HG02870 (cell line): Measurements from ENCODE around the gene NEFH.

ENCODE experiments used
- ATAC-seq: cut with Tn5 transposase; IDR thresholded peaks from one replicate; pipeline ENCODE4 v1.9.1; 2021; ENCODE audit warnings: mild to moderate bottlenecking, moderate library complexity; ENCODE audit not compliant: unreplicated experiment

The NEFH gene

DNA sequence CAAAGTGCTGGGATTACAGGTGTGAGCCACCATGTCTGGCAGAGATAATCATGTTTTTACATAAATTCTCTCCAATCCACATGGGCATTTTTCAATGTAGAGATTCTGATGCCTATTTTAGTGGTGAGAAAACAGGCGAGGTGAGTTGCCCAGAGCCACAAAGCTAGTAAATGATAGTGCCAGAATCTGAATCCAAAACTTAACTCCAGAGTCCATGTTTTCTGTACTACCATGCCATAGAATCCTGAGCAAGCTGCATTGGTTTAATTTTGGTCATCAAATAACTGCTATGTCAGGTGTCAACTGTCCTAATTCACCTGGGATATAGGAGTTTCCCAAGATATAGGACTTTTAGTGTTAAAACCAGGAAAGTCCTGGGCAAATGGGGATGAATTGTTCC is 13.6 kb downstream of the NEFH start:
- ATAC-seq: no peak

DNA sequence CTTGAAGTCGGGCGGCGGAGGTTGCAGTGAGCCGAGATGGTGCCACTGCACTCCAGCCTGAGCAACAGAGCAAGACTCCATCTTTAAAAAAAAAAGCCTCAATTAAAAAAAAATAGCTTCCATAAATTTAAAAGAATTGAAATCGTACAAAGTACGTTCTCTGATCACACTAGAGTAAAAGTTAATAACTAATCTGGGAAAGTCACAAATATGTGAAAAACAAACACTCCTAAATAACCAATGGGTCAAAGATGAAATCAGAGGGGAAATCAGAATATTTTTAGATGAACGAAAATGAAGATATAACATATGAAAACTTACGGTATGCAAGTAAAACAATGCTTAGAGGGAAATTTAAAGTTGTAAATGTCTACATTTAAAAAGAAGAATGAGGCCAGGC is 19.8 kb downstream of the NEFH start:
- no peak for ATAC-seq

DNA sequence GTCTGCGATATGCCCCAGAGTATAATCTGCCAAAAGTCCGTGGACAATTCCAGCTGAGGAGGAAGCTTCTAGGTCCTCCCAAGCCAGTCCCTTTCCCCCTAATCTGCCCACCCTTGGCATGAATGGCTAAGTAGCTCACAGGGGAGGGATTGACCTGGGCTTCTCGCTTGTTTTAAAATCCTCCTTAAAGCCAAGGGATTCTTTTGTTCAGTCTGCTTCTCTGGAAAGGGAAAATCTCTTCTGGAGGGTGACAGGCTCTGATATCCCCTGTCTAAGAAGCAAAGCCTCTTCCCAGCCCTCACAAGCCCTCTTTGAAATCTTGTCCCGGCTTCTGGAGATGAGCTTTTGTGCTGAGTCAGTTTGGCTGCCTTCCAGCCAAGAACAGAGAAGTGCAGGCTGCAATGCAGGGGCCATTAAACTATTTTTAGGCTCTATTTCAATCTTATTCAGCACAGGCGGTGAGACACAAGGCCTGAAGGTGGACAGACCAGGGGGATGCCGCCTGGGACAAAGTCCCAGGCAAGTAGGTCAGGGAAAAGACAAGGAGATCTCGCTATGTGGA is 23.9 kb downstream of the NEFH start:
- ATAC-seq: no peak

DNA sequence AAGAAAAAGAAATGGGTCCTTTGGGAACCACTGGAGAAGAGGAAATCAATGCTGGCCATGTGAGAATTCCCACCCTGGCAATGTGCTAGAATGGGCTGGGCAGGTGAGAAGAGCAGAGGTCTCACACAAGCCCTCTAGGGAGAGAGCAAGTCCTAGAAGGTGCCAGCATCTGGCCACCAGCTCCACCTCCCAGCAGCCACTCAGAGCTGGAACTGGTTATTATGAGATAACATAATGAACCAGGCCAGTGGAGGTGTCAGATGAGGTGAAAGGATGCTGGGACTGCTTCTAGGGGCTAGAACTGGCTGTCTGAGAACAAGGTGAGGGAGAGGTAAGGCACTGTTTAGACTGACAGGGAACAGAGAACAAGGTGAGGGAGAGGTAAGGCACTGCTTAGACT is 29.3 kb downstream of the NEFH start:
- ATAC-seq: no peak

DNA sequence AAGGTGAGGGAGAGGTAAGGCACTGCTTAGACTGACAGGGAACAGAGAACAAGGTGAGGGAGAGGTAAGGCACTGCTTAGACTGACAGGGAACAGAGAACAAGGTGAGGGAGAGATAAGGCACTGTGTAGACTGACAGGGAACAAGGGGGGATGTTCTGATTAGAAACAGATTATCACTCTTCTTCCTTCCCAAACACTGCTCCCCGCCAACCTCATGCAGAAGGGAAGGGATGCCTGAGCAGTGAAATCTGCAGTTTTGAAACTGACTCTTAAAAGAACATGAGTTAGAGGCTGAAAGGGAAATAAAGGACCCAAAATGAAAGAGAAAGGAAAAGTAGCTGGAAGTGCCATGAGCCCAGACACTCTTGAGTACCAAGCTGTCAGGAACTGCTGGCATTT is 29.8 kb downstream of the NEFH start:
- no peak for ATAC-seq

DNA sequence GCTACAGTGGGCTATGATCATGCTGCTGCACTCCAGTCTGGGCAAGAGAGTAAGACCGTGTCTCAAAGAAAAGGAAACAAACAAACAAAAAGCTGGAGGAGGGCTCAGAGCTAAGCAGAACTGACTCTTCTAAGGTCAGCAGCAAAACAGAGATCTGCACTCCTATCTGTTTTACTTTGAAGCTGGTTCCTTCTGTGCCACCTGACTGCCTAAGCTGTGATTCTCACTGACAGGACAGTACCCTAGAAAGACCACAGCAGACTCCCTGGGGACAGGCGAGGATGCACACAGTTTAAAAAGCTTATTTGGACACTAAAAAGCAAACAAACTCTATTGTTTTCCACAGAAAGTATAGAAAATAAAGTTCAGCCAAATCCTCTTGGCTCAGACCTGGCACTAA is 30.5 kb downstream of the NEFH start:
- no peak for ATAC-seq

DNA sequence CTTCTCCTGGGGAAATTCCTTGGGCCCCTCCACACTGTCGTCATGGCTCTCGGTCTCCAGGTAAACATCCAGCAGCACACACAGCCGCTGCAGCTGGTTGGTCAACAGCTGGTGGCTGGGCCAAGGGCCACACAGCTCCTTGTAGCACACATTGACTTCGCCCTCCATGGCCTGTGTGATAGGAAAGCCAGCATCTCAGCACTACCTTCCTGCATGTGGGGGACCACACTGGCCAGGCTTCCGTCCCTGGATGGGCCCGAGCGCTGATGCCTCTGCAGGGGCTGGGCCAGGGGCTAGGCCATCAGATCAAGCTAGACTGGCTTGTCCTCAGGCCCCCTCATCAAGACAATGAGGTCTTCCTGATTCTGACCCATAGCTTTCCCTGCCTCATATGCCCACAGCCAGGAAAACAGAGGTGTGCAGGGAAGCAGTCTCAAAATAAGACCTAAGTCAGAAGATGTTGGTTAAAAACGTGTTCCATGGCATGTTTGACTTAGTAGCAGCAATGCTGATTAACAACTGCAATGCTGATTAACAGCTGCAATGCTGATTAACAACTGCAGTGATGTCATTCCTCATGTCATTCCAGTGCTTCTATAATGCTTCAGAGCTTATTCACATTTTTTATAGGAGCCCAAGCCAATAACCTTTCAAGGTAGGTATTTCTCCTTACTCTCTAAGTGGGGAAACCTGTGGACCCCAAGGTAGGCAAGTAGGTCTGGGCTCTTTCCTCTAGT is 31.3 kb downstream of the NEFH start:
- no peak for ATAC-seq

DNA sequence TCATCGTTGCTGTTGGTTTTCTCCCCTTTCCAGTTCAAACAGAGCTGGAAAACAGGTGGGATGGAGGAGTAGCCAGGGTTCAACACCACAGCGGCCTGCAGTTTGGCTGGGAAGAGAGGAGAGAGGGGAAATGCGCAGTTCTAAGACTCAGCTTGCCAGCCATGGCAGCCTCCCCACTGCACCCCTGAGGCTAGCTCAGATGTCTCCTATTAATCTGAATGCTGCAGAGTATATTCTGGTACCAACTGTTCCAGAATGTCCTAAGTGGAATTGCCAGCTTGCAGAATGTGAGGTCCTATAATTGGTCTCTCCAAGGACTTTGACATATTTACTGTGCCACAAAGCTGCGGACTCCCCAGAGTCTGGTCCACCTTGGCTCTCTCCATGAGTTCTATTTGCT is 32.0 kb downstream of the NEFH start:
- no peak for ATAC-seq

DNA sequence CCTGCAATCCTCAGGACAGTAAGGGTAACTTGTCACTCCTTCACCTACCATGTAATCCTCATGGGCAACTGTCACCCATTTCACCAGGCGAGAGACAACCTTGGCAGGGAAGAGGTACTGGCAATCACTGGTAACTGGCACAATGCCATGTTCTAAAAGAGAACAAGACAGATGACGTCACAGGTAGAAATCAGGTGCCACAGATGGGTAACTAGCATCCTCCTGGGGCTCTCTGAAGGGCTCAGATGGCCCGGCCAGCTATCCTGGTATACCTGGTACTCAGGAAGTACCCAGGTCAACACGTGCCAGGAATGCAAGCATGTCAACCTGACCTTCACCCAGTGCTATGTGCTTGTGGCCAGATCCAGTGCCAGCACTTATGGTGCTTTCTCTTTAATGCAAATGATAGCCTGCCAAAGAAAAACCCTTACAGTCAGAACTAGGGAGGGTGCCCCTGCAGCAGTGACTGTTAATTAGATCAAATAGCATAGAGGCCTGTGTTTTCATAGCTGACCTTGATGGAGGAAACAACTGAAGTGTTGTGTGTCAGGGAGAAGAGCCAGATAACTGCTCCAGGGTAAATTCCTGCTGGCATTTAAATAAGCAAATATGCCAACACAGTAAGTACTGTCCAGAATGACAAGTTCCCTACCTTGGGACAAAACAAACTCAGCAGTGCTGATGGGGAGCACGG is 37.3 kb downstream of the NEFH start:
- no peak for ATAC-seq

DNA sequence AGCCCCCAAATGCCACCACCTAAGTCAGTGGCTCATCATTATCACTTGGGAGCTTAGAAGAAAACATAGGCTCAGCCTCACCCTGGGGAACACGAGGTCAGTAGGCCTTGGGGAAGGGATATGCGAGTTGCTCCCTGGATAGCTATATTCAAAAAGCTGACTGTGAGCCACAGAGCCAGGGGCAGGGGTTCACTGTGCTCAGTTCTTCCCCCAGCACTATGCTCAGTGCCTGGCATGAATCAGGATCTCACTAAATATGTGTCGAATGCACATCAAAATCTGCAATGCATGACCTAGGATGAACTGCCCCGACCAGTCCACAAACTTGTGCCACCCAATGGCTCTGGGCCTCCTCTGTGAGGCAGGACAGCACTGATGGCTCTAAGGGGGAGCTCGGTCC is 38.4 kb downstream of the NEFH start:
- no peak for ATAC-seq

DNA sequence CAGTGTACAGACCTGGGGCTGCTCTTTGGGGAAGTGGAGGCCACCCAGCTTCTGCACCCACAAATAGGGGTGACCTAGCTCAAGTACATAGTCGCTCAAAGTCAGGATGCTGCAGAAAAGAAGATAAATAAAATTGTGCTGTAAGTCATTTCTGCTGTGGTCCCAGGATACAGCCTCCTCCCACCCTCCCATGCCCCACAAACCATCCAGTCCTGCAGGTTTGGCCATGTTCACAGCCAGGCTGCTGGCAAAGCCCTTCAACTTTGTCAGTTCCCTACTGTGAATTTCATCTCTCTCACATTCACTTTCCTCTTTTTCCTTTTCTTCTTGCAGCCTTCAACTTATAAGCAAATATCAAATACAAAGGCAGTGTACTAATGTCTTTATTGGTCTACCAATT is 40.0 kb downstream of the NEFH start:
- ATAC-seq: no peak

DNA sequence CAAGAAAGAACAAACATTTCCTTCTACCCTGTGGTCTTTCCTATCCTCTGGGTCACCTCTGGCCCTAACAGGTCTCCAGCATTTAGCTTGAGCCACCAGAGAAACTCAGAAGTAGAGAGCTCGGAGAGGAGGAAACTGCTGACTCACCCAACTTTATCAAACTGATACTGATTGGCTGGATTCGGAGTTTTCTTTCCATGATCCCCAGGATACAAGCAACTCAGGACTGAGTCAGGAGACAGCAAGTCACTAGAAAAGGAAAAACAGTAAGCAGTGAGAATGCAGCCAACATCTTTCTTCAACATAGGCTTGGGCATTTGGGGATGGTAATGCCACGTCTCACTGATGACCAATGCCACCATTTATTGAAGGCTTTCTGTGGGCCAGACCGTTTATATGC is 40.8 kb downstream of the NEFH start:
- ATAC-seq: no peak

DNA sequence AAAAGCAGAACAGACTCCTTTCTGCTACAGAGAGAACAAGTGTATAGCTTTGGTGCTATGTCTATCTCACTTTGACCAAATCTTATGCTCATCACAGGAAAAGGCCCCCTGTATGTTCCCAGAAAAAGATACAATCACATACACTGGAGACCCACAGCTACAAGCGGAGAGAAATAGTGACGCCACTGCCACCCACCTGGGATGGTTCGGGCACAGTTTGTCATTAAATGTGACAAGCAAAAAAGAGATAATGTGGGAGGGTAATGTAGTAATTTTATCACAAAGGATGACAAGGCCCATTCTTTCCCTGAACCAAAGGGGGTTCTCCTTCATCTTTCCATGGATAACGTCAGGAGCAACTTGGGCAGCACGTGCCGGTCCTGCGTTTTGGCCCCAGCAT is 41.5 kb downstream of the NEFH start:
- ATAC-seq: no peak

DNA sequence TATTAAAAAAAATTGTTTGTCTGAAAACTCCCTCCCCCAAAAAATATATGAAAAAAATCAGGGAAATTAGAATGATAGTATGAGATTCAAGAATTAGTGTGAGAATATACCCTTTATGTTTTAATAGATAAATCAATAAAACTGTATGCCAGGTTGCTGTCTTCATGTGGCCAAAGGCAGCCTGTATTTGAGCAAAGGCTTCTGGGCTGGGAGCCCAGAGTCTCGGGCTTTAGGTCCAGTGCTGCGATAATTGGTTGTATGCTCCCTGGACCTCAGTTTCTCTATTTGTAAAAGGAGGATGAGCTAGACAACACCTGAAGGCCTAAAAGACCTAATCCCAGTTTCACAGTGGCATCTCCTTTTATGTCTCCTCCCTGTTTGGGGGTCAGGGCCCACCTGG is 43.7 kb downstream of the NEFH start:
- ATAC-seq: no peak

DNA sequence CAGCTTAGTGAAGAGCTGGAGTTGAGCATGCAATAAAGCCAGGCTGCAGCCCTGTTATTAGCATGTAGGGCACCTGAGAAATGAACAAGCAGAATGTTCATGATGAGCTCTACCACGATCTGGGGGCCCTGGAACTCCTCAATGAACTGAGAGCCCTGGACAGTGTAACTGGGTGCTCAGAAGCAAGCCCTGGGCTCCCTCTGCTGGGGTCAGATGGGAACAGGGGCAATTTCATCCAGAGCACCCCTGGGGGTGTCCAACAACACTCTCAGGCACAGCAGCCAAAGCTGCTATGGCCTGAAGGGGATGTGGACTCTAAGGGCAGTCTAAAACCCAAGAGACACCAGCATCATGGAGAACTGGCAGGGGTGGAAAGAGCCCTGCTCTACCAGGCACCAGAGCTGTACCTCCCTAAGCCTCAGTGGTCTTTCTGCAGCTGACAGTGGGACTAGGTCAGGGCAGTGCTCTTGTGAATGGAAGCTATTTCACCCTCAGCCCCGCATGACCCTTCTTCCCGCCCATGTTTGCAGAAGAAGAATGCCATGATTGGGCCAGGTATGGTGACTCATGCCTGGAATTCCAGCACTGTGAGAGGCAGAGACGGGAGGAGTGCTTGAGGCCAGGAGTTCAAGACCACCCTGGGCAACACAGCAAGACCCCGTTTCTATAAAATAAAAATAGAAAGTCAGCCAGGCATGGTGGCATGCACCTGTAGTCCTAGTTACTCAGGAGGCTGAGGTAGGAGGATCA is 44.6 kb downstream of the NEFH start:
- no peak for ATAC-seq

DNA sequence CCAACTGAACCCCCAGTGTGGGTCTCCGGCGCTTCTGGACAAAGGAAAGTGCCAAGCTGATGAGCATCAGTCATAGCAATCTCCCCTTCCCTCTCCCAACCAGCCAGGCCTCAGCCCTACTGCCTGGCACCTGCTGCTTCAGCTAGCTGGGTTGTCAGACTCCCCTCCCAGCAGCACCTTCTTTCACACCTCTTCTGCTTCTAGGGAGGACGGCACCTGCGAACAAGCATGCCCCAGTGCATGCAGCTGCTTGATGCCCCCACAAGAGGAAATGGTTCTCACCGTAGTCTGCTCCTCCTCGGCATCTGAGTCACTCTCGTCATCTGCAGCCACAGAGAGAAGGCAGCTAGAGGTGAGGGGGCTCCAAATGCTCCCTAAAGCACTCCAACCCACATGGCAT is 48.1 kb downstream of the NEFH start:
- no peak for ATAC-seq

DNA sequence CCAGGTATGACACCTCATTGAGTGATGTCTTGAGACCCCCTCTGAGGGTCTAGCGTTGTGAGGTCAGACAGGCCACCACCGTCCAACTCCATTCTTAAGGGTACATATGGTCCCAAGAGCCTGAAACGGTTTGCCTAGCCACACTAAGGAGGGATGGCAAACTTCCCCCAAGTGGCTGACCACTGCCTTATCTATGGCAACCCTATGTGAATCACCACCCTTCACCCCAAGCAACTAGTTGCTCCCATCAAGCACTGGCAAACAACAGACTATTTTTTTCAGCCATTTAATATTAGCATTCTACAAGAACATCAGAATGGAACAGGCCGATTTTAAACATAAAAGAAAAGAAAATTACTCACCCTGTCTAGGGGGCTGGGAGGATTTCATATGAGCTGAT is 50.7 kb downstream of the NEFH start:
- no peak for ATAC-seq

DNA sequence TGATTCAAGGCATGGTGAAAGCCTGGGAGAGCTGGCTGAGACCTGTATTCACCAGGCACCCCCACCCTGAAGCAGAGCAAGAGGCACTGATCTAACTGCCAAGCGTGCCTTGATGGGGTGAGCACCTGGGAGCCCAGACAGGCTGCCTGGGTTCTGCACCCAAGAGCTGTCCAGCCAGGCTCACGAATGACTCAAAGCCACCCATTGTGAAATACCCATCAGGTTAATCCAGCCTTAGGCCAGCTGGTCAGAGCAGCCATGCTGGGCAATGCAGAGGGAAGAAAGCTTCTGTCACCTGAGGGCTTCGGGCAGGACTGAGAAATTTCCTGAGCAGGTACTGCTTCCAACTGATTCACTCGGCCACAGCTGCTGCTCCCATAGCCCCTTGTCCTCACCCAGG is 51.4 kb downstream of the NEFH start:
- no peak for ATAC-seq

DNA sequence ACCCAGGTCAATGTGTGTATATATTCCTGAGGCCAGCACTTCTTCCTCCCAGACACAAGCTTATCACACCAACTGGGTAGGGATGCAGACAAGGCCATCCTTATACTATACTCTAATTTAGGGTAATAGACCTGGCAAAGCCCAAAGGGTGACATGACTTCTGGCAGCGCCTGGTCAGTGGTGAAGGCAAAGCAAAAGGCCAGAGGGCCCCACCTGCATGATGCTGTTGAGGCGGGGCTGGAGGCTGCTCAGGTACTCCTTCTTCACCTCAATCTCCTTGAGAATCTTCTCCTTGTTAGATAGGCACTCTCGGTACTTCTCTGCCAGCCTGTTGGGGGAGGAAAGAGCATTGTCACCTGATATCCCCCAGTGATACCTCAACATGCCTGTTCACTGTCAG is 56.4 kb downstream of the NEFH start:
- ATAC-seq: no peak

DNA sequence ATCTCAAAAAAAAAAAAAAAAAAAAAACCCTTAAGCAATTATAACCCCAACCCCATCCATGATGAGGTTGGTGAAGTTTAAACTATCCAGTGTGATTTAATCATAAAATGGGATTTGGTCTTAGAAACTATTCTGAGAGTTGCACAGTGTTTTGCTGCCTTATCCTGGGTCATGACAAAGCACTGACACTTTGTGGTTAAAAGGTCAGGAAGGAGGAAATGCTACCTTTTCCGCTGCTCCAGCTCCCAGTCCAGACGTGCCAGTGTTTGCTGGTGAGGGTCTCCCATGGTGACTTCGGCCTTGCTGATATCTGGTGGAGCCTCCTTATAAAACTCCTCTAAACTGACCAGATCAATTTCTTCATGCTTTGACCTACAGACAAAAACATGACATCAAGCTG is 59.1 kb downstream of the NEFH start:
- ATAC-seq: no peak
